GM12878 (cell line): ENCODE measurements around the gene CDC7.

Experiments used
- BHLHE40 ChIP-seq, 2 experiments: fragments of 450-650 bp in 1 of 2; IDR thresholded peaks; 2 replicates each; pipeline ENCODE4 v1.6.1; 2011 to 2017; ENCODE audit warnings: low read depth in 2 of 2, borderline replicate concordance in 1 of 2, improper control_type of control experiment in 1 of 2, low read length in 1 of 2, mild to moderate bottlenecking in 1 of 2
- BRCA1 ChIP-seq: IDR thresholded peaks from 2 replicates; pipeline ENCODE4 v1.6.1; 2011; ENCODE audit warnings: low read depth, low read length, improper control_type of control experiment
- CREB1 ChIP-seq: IDR thresholded peaks from 2 replicates; pipeline ENCODE4 v1.6.1; 2012; ENCODE audit warnings: low read depth, mild to moderate bottlenecking, inconsistent platforms
- FOS ChIP-seq: IDR thresholded peaks from 3 replicates; pipeline ENCODE4 v1.6.1; 2011; ENCODE audit warnings: borderline replicate concordance; ENCODE audit not compliant: insufficient read length; ENCODE audit errors: extremely low read depth
- JUNB ChIP-seq: IDR thresholded peaks from 2 replicates; pipeline ENCODE4 v1.6.1; 2016; ENCODE audit warnings: antibody characterized with exemption, mild to moderate bottlenecking
- MYC ChIP-seq: IDR thresholded peaks from 2 replicates; pipeline ENCODE4 v1.6.1; 2011; ENCODE audit warnings: mild to moderate bottlenecking, low read length, moderate library complexity, inconsistent platforms; ENCODE audit not compliant: insufficient read depth, insufficient replicate concordance, insufficient read length, severe bottlenecking
- POLR2AphosphoS5 ChIP-seq: IDR thresholded peaks from 2 replicates; pipeline ENCODE4 v1.6.1; 2011; ENCODE audit warnings: mild to moderate bottlenecking, low read length, inconsistent platforms
- TF ChIP-seq, protein P1 (sequence below): IDR thresholded peaks from 2 replicates; pipeline ENCODE4 v1.6.1; 2011; ENCODE audit warnings: low read depth, mild to moderate bottlenecking, low read length, moderate library complexity, borderline replicate concordance; ENCODE audit errors: extremely low read depth
- TF ChIP-seq, protein P2 (sequence below), 3 experiments: IDR thresholded peaks in 2 of 3; conservative IDR thresholded peaks in 1 of 3; 2 replicates each; pipeline ENCODE4 v1.5.1; 2011; ENCODE audit warnings: low read depth in 3 of 3, low read length in 3 of 3, mild to moderate bottlenecking in 3 of 3, control low read depth in 2 of 3, moderate library complexity in 2 of 3, inconsistent platforms in 1 of 3, mixed read lengths in 1 of 3; ENCODE audit not compliant: control insufficient read depth in 2 of 3, insufficient read depth in 1 of 3; ENCODE audit errors: extremely low read depth in 1 of 3
- TF ChIP-seq, protein P3 (sequence below): fragments of 450-650 bp; IDR thresholded peaks from 2 replicates; pipeline ENCODE4 v1.6.1; 2014; ENCODE audit warnings: mild to moderate bottlenecking
- TF ChIP-seq, protein P4 (sequence below): fragments of 450-650 bp; IDR thresholded peaks from 2 replicates; pipeline ENCODE4 v1.6.1; 2017; ENCODE audit warnings: mild to moderate bottlenecking
- TF ChIP-seq, protein P5 (sequence below): IDR thresholded peaks from 2 replicates; pipeline ENCODE4 v1.6.1; 2012; ENCODE audit warnings: low read depth, low read length, improper control_type of control experiment

DNA sequence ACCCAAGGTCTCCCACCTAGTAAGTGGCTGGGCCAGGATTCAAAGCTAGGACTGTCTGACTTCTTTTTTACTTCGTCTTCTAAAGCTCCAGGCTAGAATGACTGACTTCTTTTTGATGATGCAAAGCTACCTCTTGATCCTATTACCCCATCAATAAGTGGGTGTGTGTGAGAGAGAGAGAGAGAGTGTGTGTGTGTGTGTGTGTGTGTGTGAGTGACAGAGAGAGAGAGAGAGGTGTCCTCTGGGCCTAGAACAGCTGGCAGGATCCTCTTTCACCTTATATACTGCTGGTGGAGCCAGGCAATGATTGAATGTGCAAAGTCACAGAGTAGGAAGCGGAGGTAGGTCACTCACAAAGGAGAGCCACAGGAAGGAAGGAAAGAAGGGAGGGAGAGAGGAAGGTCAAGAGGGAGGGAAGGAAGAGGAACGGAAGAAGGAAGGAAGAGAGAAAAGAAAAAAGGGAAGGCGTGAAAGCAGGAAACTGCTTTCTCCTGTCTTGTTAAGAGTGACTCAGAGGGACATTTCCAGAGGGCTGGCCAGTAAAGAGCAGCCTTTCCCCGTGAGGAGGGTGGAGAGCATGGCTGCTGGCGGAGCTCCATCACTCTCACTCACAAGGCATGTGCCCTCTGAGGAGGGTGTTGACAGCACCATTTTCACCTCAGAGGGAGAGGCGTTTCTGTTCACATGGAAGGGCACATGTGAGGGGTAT lies 68.9 kb downstream of the CDC7 start:
- TF ChIP-seq, protein P1, sequence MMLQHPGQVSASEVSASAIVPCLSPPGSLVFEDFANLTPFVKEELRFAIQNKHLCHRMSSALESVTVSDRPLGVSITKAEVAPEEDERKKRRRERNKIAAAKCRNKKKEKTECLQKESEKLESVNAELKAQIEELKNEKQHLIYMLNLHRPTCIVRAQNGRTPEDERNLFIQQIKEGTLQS: no peak
- TF ChIP-seq BHLHE40 (IDR thresholded peaks at IDR 0.05; ENCODE audit: borderline replicate concordance in 1 of 2, low read depth in 2 of 2, low read length in 1 of 2) (no peak), CREB1 (no peak), JUNB (no peak), BRCA1 (no peak), FOS (no peak), POLR2AphosphoS5 (no peak), MYC (no peak)
- TF ChIP-seq, protein P2, sequence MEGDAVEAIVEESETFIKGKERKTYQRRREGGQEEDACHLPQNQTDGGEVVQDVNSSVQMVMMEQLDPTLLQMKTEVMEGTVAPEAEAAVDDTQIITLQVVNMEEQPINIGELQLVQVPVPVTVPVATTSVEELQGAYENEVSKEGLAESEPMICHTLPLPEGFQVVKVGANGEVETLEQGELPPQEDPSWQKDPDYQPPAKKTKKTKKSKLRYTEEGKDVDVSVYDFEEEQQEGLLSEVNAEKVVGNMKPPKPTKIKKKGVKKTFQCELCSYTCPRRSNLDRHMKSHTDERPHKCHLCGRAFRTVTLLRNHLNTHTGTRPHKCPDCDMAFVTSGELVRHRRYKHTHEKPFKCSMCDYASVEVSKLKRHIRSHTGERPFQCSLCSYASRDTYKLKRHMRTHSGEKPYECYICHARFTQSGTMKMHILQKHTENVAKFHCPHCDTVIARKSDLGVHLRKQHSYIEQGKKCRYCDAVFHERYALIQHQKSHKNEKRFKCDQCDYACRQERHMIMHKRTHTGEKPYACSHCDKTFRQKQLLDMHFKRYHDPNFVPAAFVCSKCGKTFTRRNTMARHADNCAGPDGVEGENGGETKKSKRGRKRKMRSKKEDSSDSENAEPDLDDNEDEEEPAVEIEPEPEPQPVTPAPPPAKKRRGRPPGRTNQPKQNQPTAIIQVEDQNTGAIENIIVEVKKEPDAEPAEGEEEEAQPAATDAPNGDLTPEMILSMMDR (IDR thresholded peaks at IDR 0.05 in 2 of 3, conservative IDR thresholded peaks at IDR 0.05 in 1 of 3; ENCODE audit: control insufficient read depth in 2 of 3, extremely low read depth in 1 of 3, insufficient read depth in 1 of 3, low read depth in 3 of 3, low read length in 3 of 3): no peak
- TF ChIP-seq, protein P3, sequence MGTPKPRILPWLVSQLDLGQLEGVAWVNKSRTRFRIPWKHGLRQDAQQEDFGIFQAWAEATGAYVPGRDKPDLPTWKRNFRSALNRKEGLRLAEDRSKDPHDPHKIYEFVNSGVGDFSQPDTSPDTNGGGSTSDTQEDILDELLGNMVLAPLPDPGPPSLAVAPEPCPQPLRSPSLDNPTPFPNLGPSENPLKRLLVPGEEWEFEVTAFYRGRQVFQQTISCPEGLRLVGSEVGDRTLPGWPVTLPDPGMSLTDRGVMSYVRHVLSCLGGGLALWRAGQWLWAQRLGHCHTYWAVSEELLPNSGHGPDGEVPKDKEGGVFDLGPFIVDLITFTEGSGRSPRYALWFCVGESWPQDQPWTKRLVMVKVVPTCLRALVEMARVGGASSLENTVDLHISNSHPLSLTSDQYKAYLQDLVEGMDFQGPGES: no peak
- TF ChIP-seq, protein P4, sequence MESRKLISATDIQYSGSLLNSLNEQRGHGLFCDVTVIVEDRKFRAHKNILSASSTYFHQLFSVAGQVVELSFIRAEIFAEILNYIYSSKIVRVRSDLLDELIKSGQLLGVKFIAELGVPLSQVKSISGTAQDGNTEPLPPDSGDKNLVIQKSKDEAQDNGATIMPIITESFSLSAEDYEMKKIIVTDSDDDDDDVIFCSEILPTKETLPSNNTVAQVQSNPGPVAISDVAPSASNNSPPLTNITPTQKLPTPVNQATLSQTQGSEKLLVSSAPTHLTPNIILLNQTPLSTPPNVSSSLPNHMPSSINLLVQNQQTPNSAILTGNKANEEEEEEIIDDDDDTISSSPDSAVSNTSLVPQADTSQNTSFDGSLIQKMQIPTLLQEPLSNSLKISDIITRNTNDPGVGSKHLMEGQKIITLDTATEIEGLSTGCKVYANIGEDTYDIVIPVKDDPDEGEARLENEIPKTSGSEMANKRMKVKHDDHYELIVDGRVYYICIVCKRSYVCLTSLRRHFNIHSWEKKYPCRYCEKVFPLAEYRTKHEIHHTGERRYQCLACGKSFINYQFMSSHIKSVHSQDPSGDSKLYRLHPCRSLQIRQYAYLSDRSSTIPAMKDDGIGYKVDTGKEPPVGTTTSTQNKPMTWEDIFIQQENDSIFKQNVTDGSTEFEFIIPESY: no peak
- TF ChIP-seq, protein P5, sequence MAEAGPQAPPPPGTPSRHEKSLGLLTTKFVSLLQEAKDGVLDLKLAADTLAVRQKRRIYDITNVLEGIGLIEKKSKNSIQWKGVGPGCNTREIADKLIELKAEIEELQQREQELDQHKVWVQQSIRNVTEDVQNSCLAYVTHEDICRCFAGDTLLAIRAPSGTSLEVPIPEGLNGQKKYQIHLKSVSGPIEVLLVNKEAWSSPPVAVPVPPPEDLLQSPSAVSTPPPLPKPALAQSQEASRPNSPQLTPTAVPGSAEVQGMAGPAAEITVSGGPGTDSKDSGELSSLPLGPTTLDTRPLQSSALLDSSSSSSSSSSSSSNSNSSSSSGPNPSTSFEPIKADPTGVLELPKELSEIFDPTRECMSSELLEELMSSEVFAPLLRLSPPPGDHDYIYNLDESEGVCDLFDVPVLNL: no peak
